DOHH2 (cell line): ENCODE results near the gene PLA2G10.
"Not testable (repeated sequence)": the region's sequence is repeated elsewhere in the genome, so short reads cannot be mapped to it uniquely, and the experiment has no call there.

ENCODE experiments used
- EZH2phosphoT487 ChIP-seq: fragments of 200-600 bp; sonication (generic); IDR thresholded peaks from 2 replicates; pipeline ENCODE4 v1.6.1; 2017; ENCODE audit warnings: borderline replicate concordance, mild to moderate bottlenecking, antibody characterized with exemption, low read length, moderate library complexity, mixed read lengths
- TF ChIP-seq, protein P1 (sequence below): fragments of 200-600 bp; sonication (generic); IDR thresholded peaks from one replicate; pipeline ENCODE4 v1.5.1; 2014; ENCODE audit warnings: antibody characterized with exemption, mild to moderate bottlenecking, low read depth, low read length; ENCODE audit not compliant: poor library complexity, severe bottlenecking

- TF ChIP-seq, protein P1, sequence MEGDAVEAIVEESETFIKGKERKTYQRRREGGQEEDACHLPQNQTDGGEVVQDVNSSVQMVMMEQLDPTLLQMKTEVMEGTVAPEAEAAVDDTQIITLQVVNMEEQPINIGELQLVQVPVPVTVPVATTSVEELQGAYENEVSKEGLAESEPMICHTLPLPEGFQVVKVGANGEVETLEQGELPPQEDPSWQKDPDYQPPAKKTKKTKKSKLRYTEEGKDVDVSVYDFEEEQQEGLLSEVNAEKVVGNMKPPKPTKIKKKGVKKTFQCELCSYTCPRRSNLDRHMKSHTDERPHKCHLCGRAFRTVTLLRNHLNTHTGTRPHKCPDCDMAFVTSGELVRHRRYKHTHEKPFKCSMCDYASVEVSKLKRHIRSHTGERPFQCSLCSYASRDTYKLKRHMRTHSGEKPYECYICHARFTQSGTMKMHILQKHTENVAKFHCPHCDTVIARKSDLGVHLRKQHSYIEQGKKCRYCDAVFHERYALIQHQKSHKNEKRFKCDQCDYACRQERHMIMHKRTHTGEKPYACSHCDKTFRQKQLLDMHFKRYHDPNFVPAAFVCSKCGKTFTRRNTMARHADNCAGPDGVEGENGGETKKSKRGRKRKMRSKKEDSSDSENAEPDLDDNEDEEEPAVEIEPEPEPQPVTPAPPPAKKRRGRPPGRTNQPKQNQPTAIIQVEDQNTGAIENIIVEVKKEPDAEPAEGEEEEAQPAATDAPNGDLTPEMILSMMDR = not testable (repeated sequence)
- not testable (repeated sequence) for TF ChIP-seq EZH2phosphoT487
These were observed 48.4 kb upstream of the PLA2G10 start, which contains the start of gene NPIPA2 for GRCh38 chr16:14742273-14743128.
